GM11168 (cell line): Measurements from ENCODE around the gene MACROD2.

ENCODE experiments used
- in situ Hi-C: fragments of 300-500 bp; cut with MboI; formaldehyde crosslinking; loops from one replicate; pipeline ENCODE4 v1.12.0; 2022; ENCODE audit warnings: low sequenced_read_pairs; ENCODE audit not compliant: unreplicated experiment

Gene MACROD2

DNA sequence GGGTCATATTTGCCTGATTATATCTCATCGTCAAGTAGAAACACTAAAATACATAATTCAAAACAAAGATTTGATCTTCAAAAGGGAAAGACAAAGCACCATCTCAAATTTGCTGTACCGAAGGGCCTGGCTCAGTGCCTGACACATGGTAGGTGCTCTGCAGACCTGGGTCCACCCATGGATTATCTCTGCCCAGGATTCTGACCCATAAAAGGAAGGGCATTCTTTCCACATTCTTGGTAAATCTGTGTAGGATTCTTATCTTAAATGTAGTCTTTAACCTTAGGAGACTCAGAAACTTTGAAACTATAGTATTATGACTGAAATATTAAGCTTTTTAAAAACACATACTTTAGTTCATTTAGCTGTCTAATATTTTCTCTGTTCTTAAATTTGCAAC is 616.2 kb downstream of the MACROD2 start:
- in situ Hi-C loops: no loop called here

DNA sequence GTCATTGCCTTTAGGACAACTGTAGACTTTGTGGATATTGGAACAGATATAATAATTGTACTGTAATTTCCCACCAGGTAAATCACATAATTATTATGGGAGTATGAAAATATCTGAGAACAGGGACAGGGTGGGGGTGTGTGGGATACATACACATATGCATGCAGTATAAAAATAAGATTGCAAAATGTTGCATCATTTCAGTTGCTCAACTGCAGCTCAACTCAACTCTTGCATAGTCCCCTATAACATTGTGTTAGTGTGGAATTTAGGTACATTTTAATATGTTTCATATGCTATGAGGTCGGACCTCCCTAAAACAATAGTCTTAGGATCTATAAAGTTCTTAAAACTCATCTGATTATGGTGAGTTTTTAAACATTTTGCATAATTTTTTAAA is 617.1 kb downstream of the MACROD2 start:
- in situ Hi-C loops: no loop called here

DNA sequence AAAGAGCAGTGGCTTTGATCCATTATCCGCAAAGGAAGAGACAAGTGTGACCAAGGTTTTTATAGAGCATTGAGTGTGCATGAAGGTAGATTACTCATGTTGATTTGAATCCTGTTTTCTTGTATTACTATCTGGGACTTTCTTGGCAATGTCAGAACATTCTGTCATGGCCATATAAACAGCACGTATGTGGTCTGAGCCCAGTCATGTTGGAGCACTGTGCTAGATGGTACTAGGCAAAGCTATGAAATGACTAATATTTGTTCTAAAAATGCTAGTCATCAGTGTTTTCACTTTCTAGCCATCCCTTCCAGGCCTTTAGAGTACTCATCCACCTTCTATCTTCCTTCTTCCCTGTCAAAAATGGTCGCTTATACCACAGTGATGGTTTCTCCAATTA is 620.7 kb downstream of the MACROD2 start:
- in situ Hi-C loops: no loop called here

DNA sequence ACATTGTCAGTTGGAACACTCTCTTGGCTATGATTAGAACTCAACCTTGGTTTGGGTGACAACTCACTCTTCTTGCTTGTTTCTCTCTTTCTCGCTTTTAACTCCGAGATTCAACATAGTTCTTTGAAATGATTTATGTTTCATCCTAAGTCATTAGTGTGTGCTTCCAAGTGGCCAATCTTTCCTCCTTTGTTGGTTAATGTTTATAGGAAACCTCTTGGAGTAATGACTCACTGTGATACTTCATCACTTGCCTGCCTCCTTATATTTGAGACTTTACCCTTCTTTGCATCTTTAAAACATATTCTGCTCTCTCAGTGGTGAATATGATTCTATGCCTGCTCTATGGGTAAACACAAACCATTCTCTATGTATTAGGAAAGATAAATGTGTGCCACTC is 621.8 kb downstream of the MACROD2 start:
- in situ Hi-C loops: no loop called here

DNA sequence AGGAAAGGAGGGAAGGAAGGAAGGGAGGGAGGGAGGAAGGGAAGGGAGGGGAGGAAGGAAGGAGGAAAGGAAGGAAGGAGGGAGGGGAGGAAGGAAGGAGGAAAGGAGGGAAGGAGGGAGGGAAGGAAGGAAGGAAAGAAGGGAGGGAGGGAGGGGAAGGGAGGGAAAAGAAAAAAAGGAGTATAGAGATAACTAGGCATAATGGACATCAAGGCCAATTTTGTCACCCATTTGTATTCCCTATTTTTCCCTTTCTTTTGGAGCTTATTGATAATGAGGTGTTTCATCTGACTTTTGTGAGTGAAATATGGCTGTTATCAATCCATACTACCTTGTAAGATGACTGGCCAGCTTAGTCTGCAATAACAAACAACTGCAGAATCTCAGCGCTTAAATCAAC is 624.1 kb downstream of the MACROD2 start:
- in situ Hi-C loops: no loop called here

DNA sequence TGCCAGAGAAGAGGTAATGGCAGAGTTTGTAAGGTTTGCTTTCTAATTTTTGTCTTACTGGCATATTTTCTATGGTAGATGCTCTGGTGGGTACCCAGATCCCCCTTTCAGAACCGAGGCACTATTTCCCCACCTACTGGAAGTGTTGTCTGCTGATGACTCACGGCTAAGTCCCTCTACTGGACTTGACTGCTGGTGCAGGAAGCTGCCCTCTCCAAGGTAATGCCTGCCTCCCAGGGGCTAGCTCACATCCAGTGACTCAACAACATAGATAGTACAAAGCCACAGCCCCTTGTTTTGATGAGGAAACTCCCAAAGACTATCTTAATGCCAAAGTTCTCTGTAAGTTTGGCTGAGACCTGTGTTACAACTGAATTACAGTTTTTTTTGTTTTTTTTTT is 627.5 kb downstream of the MACROD2 start:
- in situ Hi-C loops: loop anchor here (10.0 kb wide), 1 partner anchor 1582 kb away; no protein-coding TSS in a partner anchor

DNA sequence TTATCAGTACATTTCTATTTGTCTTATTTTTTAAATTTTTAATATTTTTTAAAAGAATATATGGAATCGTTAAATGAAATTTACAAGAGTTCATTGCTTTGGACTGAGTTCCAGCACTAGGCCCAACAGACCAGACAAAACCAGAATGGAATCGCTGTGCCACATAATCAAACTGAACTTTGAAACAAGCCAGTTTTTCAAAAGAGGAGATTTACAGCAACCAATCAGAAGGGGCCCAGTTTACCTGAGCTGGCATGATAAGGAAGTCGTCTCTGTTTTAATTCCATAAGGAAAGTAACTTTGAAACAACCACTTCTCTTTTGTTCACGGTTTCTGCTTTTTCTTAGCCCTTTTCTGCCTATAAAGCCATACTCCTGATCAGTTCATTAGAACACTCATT is 635.7 kb downstream of the MACROD2 start:
- in situ Hi-C loops: no loop called here

DNA sequence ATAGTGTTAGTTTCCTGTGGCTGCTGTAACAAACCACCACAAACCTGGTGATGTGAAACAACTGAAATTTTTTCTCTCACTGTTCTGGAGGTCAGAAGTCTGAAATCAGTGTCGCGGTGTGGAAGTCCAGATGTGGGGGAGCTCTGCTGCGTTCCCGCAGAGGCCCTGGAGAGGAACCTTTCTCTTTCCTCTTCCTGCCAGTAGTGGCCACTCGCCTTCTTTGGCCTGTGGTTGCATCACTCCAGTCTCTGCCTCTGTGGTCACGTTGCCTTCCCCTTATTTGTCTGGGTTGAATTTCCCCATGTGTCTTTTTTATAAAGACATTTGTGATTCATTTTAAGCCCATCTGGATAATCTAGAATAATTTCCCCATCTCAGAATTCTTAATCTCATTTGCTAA is 637.6 kb downstream of the MACROD2 start:
- in situ Hi-C loops: no loop called here

DNA sequence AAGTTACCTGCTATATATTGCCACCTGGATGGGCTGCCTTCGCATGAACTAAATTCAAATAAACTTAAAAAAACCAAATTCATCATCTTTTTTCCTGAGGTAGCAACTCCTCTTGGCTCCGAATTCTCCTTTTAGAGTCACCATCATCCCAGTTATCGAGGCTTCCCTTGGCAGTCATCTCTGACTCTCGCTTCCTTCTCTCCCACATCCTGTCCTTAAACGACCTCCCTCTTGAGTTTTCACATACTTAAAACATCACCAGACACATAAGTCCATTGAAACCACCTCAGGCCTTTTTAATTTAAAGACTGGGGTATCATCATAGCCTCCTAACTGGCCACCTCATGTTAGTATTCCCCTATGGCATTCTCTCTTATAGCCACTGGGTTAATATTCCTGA is 638.2 kb downstream of the MACROD2 start:
- in situ Hi-C loops: no loop called here

DNA sequence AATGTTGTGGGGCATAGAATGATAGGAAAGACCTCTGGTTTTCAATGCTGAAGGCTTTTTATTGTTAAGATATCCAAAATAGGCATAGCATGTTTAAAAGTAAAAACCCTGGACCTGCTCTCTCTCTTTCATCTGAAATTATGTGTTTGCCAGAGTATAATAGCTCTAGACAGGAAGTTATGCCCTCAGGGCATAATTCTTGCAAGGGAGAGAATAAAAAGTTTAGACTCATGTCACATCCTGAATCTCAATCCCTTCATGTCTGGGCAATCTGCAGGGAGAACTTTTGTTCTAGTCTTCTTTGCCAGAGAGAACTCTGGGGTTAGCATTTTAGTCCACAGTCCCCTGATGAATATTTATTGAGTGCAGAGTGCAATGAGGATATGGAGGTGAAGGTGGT is 639.3 kb downstream of the MACROD2 start:
- in situ Hi-C loops: no loop called here

DNA sequence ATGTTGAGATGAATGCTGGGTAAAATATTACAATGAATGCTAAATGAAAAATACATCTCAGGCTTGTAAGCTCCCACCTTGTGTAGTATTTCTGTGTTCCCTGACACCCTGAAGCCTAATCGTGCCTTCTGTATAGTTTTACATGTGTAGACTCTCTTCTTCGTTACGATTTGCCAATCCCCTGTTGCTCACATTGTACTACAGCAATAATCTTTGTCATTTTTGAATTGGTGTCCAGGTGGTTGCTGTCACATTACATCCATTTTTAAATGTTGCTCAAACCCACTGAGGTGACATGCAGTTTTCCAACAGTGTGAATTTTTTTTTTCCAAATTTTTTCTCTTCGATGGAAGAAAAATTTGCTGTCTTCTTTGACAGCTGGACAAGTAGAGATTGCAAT is 642.1 kb downstream of the MACROD2 start:
- in situ Hi-C loops: no loop called here

DNA sequence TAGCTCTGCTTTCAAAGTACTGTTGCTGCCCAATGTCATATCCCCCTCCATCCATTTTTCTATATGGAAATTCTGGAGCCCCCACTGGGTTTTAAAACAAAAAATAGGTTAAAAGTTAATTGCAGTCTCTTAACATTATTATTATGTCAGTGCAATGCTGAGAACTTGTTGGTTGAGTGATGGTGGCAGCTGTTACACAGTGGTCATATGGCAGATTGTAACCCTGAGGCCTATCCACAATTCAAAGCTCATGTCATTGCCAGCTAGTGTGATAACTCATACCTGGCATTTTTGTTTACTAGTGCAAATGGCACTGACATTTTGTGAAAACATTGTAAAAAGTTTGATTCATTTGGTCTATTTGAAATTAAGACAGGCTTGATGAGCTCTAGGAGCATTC is 647.8 kb downstream of the MACROD2 start:
- in situ Hi-C loops: no loop called here

DNA sequence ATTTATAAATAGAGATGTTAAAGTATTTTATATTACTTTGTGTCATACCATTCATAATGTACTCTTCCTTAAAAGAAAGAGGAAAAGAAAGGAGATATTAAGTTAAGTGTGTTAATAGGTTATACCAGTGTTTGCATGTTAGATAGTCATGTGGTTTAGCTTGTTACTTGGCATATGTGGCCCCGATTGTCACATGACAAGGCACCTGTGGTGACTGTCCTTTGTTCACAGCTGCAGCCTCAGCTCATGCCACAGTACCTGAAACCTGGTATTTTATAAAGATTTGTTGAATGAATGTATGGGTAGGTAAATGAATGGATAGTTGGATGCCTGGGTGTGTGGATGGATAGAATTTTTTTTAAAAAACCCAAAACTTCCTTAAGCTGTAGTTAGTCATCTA is 648.2 kb downstream of the MACROD2 start:
- in situ Hi-C loops: no loop called here

DNA sequence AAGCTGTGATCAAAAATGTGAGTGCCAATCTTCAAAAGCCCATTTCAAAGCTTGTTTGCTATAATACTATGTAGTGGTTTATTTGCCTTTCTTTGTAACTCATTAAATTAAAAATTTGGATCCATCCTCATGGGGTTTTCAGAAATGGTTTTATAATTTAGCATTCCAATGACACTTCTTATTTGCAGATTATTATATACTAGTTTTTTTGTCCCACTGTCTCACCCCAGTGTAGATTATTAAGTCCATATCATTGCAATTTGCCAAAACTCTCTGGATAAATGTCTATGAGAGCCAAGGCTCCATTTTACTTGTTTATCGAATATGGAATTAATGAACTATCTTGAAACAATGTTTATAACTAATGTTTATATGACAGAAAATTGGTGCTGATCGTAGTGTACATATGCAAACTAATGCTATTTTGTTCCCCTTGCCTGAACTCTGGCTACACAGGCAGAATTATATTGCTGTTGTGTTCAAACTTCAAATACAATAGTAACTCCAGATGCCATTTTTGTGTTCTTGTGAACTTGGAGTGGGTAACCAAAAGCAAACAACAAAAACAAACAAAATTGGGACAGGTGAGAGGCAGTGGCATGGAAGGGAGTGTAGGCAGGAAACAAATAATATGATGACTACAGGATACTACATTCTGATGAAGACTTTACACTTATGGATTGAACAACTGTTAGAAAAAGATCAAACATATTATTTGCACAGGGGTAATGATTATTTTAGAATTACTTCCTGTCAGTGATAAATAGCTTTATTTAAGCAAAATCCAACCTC is 649.2 kb downstream of the MACROD2 start:
- in situ Hi-C loops: no loop called here

DNA sequence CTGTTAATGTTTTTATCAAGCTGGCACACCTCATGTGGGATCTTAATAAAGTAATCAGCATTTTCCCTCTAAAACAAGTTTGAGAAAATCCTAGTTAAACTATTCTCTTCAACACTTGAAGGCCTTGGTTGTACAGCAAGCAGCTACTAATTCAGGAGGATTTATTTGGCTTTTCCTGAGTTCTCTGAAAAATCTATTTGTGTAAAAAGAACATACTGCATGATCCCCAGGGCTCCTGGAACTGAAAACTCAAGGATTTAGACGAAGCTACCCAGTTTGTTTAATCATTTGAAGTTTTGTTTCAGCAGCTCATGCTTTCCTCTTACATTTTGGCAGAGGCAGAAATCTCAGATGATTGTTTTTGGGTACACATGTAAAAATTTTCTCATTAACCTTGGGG is 651.7 kb downstream of the MACROD2 start:
- in situ Hi-C loops: no loop called here

DNA sequence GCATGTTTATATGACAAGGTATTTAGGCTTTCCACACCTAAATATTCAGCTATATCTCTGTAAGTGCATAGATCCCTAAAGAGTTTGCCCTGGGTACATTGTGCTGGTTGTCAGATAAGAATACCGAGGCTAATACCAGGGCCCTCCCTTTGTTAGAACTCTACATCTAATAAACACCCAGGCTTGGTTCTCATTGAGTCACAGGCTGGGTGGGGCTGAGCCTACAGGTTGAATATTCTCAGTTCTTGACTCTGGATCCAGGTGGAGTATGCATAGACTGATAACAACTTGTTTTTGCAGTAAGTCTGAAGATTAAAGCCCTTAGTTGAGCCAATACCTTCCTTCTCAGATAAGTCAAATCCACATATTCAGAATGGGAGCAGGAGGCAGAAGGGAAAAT is 654.3 kb downstream of the MACROD2 start:
- in situ Hi-C loops: no loop called here

DNA sequence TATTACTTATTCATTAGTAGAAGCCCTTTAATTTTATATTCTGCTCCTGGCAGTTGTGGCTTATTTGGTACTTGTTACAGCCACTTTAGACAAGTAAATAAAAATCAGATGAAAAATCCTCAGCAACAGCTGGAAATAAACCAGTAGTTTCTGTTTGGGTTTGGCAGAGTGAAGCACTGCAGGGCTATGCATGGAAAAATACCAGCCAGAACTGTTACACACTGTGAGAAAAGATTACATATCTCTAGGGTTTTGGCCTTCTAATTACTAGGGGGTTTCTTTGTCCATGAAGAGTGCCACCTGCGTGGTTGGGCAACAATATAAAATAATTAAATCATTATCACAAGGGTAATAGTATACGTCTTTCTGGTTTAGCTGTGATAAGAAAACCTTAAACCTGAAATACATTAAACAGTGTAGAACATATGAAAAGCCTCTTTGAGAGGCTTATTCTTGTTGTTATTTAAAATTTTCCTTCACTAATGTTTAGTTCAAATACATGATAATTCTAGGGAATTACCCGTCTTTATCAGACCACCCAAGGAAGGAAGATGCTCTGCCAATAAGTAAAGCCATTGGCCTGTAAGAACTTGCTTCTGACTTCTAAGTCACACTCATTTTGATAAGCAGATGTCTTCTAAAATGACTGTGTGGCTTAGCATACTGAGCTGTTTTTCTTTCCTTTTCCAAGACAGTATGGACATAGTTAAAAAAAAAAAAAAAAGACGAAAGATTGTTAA is 662.1 kb downstream of the MACROD2 start:
- in situ Hi-C loops: no loop called here

DNA sequence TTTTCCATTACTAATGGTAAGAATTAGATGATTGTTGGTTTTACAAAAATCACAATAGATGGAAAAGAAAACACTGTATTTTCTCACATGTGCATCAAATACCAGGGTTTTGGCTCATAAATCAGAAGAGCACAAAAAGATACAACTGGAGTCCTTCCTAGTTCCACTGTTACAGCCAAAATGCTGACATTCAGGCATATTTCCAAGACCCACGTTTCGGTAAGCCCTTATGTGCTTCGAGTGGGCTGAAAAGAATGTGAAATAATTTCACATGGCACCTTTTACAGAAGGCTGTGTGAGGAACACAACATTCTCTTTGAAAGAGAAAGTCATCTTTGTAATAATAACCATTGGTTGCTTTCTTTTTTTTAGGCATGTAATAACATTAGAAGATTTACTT is 668.8 kb downstream of the MACROD2 start:
- in situ Hi-C loops: no loop called here

DNA sequence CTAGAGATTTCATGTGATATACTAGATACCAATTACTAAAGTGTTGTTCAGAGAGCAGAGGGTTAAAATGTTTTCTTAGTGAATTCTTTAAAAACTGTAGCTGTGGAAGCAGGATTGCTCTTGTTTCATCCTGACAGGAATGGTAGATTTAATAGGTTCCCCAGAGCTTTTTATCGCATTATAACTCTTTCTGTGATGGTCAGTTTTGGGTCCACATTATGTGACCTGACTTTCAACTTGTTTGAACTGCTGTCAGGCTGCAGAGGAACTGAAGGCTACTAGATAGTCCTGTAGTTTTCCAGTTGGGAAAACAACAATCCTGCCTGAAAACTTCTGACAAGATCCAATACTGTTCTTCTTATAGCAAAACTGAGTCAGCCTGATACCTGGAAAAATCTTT is 671.4 kb downstream of the MACROD2 start:
- in situ Hi-C loops: no loop called here

DNA sequence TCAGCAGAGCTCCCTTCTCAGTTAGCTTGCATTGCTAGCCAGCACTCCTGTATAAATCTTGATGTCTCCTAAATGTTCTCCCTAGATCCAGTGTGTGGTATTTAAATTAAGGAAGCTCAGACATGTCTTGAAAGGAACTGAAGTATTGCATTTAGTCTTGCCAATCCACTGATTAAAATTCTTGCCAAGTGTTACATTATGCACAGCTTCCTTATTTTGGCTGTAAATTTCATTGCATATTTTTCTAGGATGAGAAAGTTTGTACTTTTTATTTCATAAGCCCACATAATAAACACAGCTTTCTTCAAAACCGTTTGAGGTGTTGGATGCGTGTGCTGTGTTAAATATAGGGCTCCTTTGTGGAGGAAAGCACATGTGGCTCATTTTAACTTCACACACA is 671.9 kb downstream of the MACROD2 start:
- in situ Hi-C loops: no loop called here

DNA sequence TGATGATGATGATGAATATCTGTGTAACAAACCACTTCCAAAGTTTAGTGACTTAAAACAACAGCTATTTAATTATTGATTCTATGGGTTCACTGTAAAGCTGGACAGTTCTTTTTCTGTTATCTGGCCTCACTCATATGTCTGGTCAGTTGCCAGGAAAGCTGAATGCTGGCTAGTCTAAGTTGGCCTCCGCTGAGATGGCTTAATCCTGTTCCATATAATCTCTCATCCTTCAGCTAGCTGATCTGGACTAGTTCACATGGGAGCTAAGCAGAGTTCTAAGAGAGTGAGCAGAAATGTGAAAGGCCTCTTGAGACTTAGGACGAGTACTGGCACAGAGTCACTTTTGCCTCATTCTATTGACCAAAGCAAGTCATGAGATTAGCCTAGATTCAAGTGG is 676.8 kb downstream of the MACROD2 start:
- in situ Hi-C loops: no loop called here

DNA sequence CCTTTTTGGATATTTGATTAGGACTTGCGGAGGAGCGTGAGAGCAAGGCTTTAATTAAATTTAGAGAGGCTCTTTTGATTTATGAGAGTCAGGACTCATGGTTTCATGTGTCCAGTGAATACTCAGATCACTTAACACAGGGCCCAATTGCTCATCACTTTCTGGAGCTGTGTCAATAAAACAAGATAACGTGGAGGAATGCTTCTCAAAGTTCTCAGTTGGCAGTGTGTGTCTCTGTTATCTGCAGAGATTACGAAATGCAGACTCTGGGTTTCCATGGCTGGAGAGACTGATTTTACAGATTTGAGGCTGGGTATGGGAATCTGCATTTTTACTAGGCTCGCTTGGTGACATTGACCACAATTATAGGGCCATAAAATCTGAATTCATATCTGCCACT is 677.8 kb downstream of the MACROD2 start:
- in situ Hi-C loops: no loop called here
